K562 (cell line): Measurements from ENCODE around the gene TTLL11. TPM values are rescaled to one million over a fixed set of nuclear protein-coding genes. Genes with fewer than 3 reads are reported as not detected.

ENCODE experiments used
- ATAC-seq: fragments of 200-7000 bp; cut with Tn5 transposase; 3 replicates; pipeline ENCODE4 v1.9.1; 2020; ENCODE audit warnings: moderate library complexity
- BruUV-seq: library from RNA; stranded (reverse); fragments of 400-500 nt; replicated peaks from 2 replicates; lab custom pipeline; 2021; lab: Mats Ljungman, UMichigan
- CTCF ChIA-PET: fragments of 300-600 bp; formaldehyde crosslinking; extraction: SDS; loops from one replicate; lab custom pipeline; 2021; ENCODE audit warnings: low intra/inter-chr PET ratio; lab: Yijun Ruan, JAX
- POLR2A ChIA-PET: fragments of 300-600, 350-650 bp; sonication (Branson Sonifier 250); formaldehyde crosslinking; extraction: SDS; loops from one replicate; lab custom pipeline; 2021; ENCODE audit warnings: antibody characterized with exemption, inconsistent platforms; lab: Yijun Ruan, JAX
- DNase-seq, 4 experiments: peaks; one replicate each; pipeline versions ENCODE4 v3.0.0 to v3.0.0-alpha.2; 2011 to 2018; ENCODE audit warnings: low spot score in 3 of 4, mixed read lengths in 3 of 4; ENCODE audit errors: extremely low read depth in 1 of 4
- FAIRE-seq: peaks from 2 replicates; lab custom pipeline; 2011; peaks lifted over from hg19 to GRCh38; lab: Jason Lieb, UNC
- H2AFZ ChIP-seq: 2 replicates; pipeline ENCODE4 v1.6.0; 2011; ENCODE audit warnings: low read depth, low read length, control low read depth, inconsistent platforms
- H3K27ac ChIP-seq: fragments of 200-600 bp; 3 replicates; pipeline ENCODE4 v1.8.0; 2011; ENCODE audit warnings: low read depth, mild to moderate bottlenecking, control low read depth, inconsistent platforms, low read length, moderate library complexity, mixed read lengths; ENCODE audit errors: extremely low read depth
- H3K27me3 ChIP-seq, 2 experiments: fragments of 300-600 bp in 1 of 2; 2 replicates in 1 of 2; 3 replicates in 1 of 2; pipeline versions ENCODE4 v1.6.0 to v1.8.0; 2011; ENCODE audit warnings: inconsistent platforms in 2 of 2, low read length in 2 of 2, mild to moderate bottlenecking in 1 of 2, mixed read lengths in 1 of 2, moderate library complexity in 1 of 2; ENCODE audit not compliant: control insufficient read depth in 2 of 2, insufficient read depth in 2 of 2
- H3K36me3 ChIP-seq: fragments of 300-600 bp; 3 replicates; pipeline ENCODE4 v1.8.0; 2011; ENCODE audit warnings: mild to moderate bottlenecking, low read length, inconsistent platforms; ENCODE audit not compliant: control insufficient read depth, insufficient read depth
- H3K4me1 ChIP-seq, 2 experiments: fragments of 200-600 bp in 1 of 2; replicated peaks in 1 of 2; 2 replicates in 1 of 2; 3 replicates in 1 of 2; pipeline versions ENCODE4 v1.5.1 to v1.8.0; 2011; ENCODE audit warnings: inconsistent platforms in 2 of 2, low read length in 2 of 2, mild to moderate bottlenecking in 1 of 2, mixed read lengths in 1 of 2, moderate library complexity in 1 of 2; ENCODE audit not compliant: control insufficient read depth in 2 of 2, insufficient read depth in 2 of 2
- H3K4me2 ChIP-seq: 2 replicates; pipeline ENCODE4 v1.6.1; 2011; ENCODE audit warnings: low read length, control low read depth, inconsistent platforms, mixed read lengths; ENCODE audit not compliant: insufficient read depth
- H3K4me3 ChIP-seq: fragments of 200-600 bp; sonication (generic), shearing (Covaris generic); 2 replicates; pipeline ENCODE4 v1.5.1; 2016; ENCODE audit warnings: control low read depth, inconsistent platforms
- H3K79me2 ChIP-seq: fragments of 200-600 bp; 3 replicates; pipeline ENCODE4 v1.8.0; 2011; ENCODE audit warnings: low read length, inconsistent platforms; ENCODE audit not compliant: control insufficient read depth, insufficient read depth
- H3K9ac ChIP-seq, 2 experiments: 2 replicates each; pipeline versions ENCODE4 v1.6.0 to v1.6.1; 2011; ENCODE audit warnings: low read depth in 2 of 2, low read length in 2 of 2, control low read depth in 1 of 2, inconsistent platforms in 1 of 2, mild to moderate bottlenecking in 1 of 2, mixed read lengths in 1 of 2; ENCODE audit not compliant: insufficient read depth in 1 of 2
- H3K9me1 ChIP-seq: one replicate; pipeline ENCODE4 v1.6.0; 2011; ENCODE audit warnings: inconsistent platforms, mild to moderate bottlenecking, low read length, moderate library complexity; ENCODE audit not compliant: control insufficient read depth, insufficient read depth
- H3K9me3 ChIP-seq: replicated peaks from 2 replicates; pipeline ENCODE4 v1.5.1; 2011; ENCODE audit warnings: low read depth, low read length, inconsistent platforms; ENCODE audit not compliant: control insufficient read depth, insufficient read depth
- H4K20me1 ChIP-seq: replicated peaks from 2 replicates; pipeline ENCODE4 v1.6.1; 2011; ENCODE audit warnings: low read length, inconsistent platforms, mixed read lengths; ENCODE audit not compliant: control insufficient read depth, insufficient read depth
- E2F3 ChIP-seq: fragments of 250-450 bp; sonication (Bioruptor Pico); IDR thresholded peaks from 2 replicates; pipeline ENCODE4 v1.4.0; 2020; ENCODE audit warnings: mild to moderate bottlenecking
- NONO ChIP-seq, 2 experiments: fragments of 200-400 bp in 1 of 2; fragments of 450-650 bp in 1 of 2; formaldehyde crosslinking in 1 of 2; IDR thresholded peaks; 2 replicates each; pipeline ENCODE4 v1.6.1; 2017; ENCODE audit warnings: low read depth in 2 of 2, mild to moderate bottlenecking in 2 of 2, moderate library complexity in 2 of 2, low read length in 1 of 2
- WGBS: fragments of 100-300 bp; shearing (Covaris generic); methylation state at CpG from one replicate; pipeline ENCODE4 v1.1.6; 2016; ENCODE audit warnings: low coverage, mixed read lengths; ENCODE audit not compliant: insufficient coverage; ENCODE audit errors: missing lambda C conversion rate; 5-methylcytosine and 5-hydroxymethylcytosine counted together
- in situ Hi-C: fragments of 300-500 bp; cut with MboI; formaldehyde crosslinking; loops from 4 replicates; pipeline ENCODE4 v1.15.0; 2018; ENCODE audit warnings: inconsistent platforms, mixed read lengths
- intact Hi-C: fragments of 100-400 bp; cut with micrococcal nuclease; formaldehyde crosslinking; loops from 2 replicates; pipeline ENCODE4 v1.14.2; 2022
- polyA plus RNA-seq, 8 experiments: library from polyadenylated mRNA; depleted of rRNA in 4 of 8; stranded (reverse) in 5 of 8; unstranded in 3 of 8; fragments of >200 nt; fragmentation: Nextera tagmentation in 2 of 8; fragmentation: Illumina TruSeq in 1 of 8; extraction: Ambion mirVana in 2 of 8; extraction: Trizol in 1 of 8; gene quantifications; 2 replicates each; pipeline versions ENCODE4 v1.2.1 to v1.2.3, GENCODE V29; 2011 to 2014; ENCODE audit warnings: inconsistent platforms in 1 of 8, missing spikeins in 1 of 8
- total RNA-seq, 7 experiments: library from RNA; depleted of rRNA in 6 of 7; stranded (reverse); fragments of >200 nt in 6 of 7; fragmentation: Illumina TruSeq in 2 of 7; extraction: Trizol in 2 of 7; gene quantifications; 2 replicates each; pipeline versions ENCODE4 v1.2.1 to v1.2.3, GENCODE V29; 2011 to 2021; ENCODE audit warnings: low replicate concordance in 1 of 7
- TF ChIP-seq, protein P1 (sequence below), 2 experiments: IDR thresholded peaks in 1 of 2; conservative IDR thresholded peaks in 1 of 2; 2 replicates each; pipeline ENCODE4 v1.6.1; 2016; ENCODE audit warnings: low read depth in 2 of 2, mild to moderate bottlenecking in 1 of 2, missing compliant biosample characterization in 1 of 2, missing genetic modification characterization in 1 of 2, moderate library complexity in 1 of 2
- TF ChIP-seq, protein P2 (sequence below): sonication (generic); formaldehyde crosslinking; IDR thresholded peaks from 2 replicates; pipeline ENCODE4 v1.8.0; 2023; ENCODE audit warnings: missing genetic modification reagents, mild to moderate bottlenecking, borderline replicate concordance

Gene TTLL11
- total and polyA plus RNA-seq, 9 of the 15 experiments (the other 6 are each of a cell fraction or from before 2014, with no cell fraction given), result 0.83 to 4.4 (median 2.7) TPM

GRCh38 chr9:122053567-122054350 is 39.3 kb downstream of the TTLL11 start:
- CTCF ChIA-PET, result no interaction called here
- Histone ChIP-seq H3K27me3 (no peaks in the 10 kb centered on the region), H3K4me3 (no peak overlapping the region), H3K9ac (no peak overlapping the region; a peak in 1 of 4 replicates), H3K4me2 (no peak overlapping the region), H4K20me1 (peaks cover 9% of the 10 kb centered on the region; the same call in 1 of the 2 replicates), H3K9me3 (no peaks in the 10 kb centered on the region), H3K9me1 (peaks cover 5% of the 10 kb centered on the region), H3K4me1 (peaks cover 8 to 18% of the 10 kb centered on the region in 2 experiments; a peak in 3 of 5 replicates), H3K79me2 (no peaks in the 10 kb centered on the region), H3K27ac (no peak overlapping the region), H2AFZ (no peak overlapping the region), H3K36me3 (no peaks in the 10 kb centered on the region)
- DNase-seq (no peak), FAIRE-seq (no peak), ATAC-seq (no peak)
- WGBS, result 70% methylated on average over 17 of the region's 19 CpGs
- POLR2A ChIA-PET, result interaction anchor here (0.5 to 1.4 kb wide), 2 partner anchors 12 to 424 kb away, joined by 3 read pairs; no protein-coding TSS in a partner anchor
- no TSS peak for BruUV-seq
- in situ Hi-C loops, result no loop called here
- intact Hi-C loops, result no loop called here
- no peak for TF ChIP-seq NONO (IDR thresholded peaks at IDR 0.05; ENCODE audit: low read depth in 2 of 2, low read length in 1 of 2)
- TF ChIP-seq, protein P1, sequence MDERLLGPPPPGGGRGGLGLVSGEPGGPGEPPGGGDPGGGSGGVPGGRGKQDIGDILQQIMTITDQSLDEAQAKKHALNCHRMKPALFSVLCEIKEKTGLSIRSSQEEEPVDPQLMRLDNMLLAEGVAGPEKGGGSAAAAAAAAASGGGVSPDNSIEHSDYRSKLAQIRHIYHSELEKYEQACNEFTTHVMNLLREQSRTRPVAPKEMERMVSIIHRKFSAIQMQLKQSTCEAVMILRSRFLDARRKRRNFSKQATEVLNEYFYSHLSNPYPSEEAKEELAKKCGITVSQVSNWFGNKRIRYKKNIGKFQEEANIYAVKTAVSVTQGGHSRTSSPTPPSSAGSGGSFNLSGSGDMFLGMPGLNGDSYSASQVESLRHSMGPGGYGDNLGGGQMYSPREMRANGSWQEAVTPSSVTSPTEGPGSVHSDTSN (CRISPR knock-in tag; IDR thresholded peaks at IDR 0.05; ENCODE audit: low read depth), result no peak
- TF ChIP-seq, protein P1 (tag; conservative IDR thresholded peaks at IDR 0.05; ENCODE audit: low read depth), result no peak
- TF ChIP-seq, protein P2, sequence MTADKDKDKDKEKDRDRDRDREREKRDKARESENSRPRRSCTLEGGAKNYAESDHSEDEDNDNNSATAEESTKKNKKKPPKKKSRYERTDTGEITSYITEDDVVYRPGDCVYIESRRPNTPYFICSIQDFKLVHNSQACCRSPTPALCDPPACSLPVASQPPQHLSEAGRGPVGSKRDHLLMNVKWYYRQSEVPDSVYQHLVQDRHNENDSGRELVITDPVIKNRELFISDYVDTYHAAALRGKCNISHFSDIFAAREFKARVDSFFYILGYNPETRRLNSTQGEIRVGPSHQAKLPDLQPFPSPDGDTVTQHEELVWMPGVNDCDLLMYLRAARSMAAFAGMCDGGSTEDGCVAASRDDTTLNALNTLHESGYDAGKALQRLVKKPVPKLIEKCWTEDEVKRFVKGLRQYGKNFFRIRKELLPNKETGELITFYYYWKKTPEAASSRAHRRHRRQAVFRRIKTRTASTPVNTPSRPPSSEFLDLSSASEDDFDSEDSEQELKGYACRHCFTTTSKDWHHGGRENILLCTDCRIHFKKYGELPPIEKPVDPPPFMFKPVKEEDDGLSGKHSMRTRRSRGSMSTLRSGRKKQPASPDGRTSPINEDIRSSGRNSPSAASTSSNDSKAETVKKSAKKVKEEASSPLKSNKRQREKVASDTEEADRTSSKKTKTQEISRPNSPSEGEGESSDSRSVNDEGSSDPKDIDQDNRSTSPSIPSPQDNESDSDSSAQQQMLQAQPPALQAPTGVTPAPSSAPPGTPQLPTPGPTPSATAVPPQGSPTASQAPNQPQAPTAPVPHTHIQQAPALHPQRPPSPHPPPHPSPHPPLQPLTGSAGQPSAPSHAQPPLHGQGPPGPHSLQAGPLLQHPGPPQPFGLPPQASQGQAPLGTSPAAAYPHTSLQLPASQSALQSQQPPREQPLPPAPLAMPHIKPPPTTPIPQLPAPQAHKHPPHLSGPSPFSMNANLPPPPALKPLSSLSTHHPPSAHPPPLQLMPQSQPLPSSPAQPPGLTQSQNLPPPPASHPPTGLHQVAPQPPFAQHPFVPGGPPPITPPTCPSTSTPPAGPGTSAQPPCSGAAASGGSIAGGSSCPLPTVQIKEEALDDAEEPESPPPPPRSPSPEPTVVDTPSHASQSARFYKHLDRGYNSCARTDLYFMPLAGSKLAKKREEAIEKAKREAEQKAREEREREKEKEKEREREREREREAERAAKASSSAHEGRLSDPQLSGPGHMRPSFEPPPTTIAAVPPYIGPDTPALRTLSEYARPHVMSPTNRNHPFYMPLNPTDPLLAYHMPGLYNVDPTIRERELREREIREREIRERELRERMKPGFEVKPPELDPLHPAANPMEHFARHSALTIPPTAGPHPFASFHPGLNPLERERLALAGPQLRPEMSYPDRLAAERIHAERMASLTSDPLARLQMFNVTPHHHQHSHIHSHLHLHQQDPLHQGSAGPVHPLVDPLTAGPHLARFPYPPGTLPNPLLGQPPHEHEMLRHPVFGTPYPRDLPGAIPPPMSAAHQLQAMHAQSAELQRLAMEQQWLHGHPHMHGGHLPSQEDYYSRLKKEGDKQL (CRISPR knock-in tag), result no peak
- no peak for TF ChIP-seq E2F3
